Measurements from ENCODE around the gene RTKN. TPM values are rescaled to one million over a fixed set of nuclear protein-coding genes. Genes with fewer than 3 reads are reported as not detected.

RTKN gene
- total and polyA plus RNA-seq, 2 of the 13 experiments (the other 11 are each of a cell fraction or from before 2014, with no cell fraction given): 159 to 166 TPM

DNA sequence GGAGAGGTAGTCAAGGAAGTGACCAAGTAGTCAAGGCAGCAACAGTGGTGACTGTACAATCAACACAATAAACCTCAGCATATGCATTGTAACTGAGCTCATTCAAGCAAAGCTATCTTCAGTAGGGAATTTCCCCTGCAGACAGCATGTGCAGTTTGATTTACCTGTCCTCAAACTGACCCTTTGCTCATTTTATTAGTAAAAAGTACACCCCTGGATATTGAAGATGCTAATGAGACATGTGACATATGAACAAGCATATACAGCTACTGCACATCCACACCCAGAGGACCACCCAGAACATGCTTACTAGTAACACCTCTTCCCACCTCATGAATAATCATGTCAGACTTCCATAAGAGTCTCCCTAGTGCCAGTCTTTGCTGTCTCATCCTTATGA is 35.7 kb downstream of the RTKN start:
- BruUV-seq (replicated peaks): no TSS peak
- no peak overlapping the region for H3K4me3 ChIP-seq (replicated peaks in 1 of 3; ENCODE audit: insufficient read depth in 1 of 3, low read depth in 2 of 3, low read length in 3 of 3)
- H3K4me2 ChIP-seq (ENCODE audit: low read depth, low read length): no peak overlapping the region
- H3K36me3 ChIP-seq (replicated peaks in 1 of 2; ENCODE audit: control insufficient read depth in 1 of 2, insufficient read depth in 2 of 2, low read length in 2 of 2): no peaks in the 10 kb centered on the region
- no peaks in the 10 kb centered on the region for H3K4me1 ChIP-seq (ENCODE audit: insufficient read depth, low read length)
- ChIA-PET CTCF (ENCODE audit: low intra/inter-chr PET ratio, low total read pairs) (no interaction called here), POLR2A (no interaction called here)
- no peak overlapping the region for H2AFZ ChIP-seq (ENCODE audit: low read length)
- TF ChIP-seq ZNF446 (CRISPR knock-in tag; IDR thresholded peaks at IDR 0.05) (no peak), YEATS2 (CRISPR knock-in tag; IDR thresholded peaks at IDR 0.05; ENCODE audit: borderline replicate concordance) (no peak), ZSCAN30 (CRISPR knock-in tag; IDR thresholded peaks at IDR 0.05) (no peak)
- TF ChIP-seq, protein P1, sequence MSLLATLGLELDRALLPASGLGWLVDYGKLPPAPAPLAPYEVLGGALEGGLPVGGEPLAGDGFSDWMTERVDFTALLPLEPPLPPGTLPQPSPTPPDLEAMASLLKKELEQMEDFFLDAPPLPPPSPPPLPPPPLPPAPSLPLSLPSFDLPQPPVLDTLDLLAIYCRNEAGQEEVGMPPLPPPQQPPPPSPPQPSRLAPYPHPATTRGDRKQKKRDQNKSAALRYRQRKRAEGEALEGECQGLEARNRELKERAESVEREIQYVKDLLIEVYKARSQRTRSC (CRISPR knock-in tag; IDR thresholded peaks at IDR 0.05; ENCODE audit: low read depth): no peak
- TF ChIP-seq, protein P2, sequence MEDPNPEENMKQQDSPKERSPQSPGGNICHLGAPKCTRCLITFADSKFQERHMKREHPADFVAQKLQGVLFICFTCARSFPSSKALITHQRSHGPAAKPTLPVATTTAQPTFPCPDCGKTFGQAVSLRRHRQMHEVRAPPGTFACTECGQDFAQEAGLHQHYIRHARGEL (CRISPR knock-in tag; IDR thresholded peaks at IDR 0.05): no peak
- no peak for FAIRE-seq
- H3K27ac ChIP-seq (ENCODE audit: extremely low read length, insufficient read depth, low read length): no peak overlapping the region
- ATAC-seq: no peak
- intact Hi-C loops (cut with micrococcal nuclease; ENCODE audit: unreplicated experiment): no loop called here
- no peak overlapping the region for H3K9ac ChIP-seq (ENCODE audit: insufficient read depth, low read depth, low read length)
- no peaks in the 10 kb centered on the region for H3K9me3 ChIP-seq (ENCODE audit: low read length)
- H4K20me1 ChIP-seq (ENCODE audit: insufficient read depth, low read length): no peaks in the 10 kb centered on the region
- H3K27me3 ChIP-seq (ENCODE audit: control insufficient read depth in 1 of 2, insufficient read depth in 2 of 2, low read length in 2 of 2): peaks cover 0 to 14% of the 10 kb centered on the region in 2 experiments; a peak in 3 of 5 replicates
- no peak for DNase-seq (ENCODE audit: low spot score)
- no peaks in the 10 kb centered on the region for H3K79me2 ChIP-seq (ENCODE audit: insufficient read depth, low read length)
- in situ Hi-C loops (cut with HindIII; ENCODE audit: extremely low pct_ligation_motif_present, low pct_unique_long_range_greater_than_20kb): no loop called here

DNA sequence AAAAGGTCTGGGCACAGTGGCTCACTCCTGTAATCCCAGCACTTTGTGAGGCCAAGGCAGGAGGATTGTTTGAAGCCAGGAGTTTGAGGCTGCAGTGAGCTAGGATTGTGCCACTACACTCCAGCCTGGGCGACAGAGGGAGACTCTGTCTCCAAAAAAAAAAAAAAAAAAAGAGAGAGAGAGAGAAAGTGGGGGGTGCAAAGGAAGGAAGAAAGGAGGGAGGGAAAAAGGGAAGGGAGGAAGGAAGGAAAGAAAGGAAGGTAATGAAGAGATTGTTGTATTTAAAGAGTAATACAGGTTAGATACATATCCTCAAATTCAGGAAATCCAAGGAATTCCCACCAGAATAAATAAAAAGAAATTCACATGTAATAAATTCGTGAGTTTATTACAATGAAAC is 39.8 kb downstream of the RTKN start:
- ChIA-PET POLR2A (interaction anchor here (1.2 kb wide), 1 partner anchor 11 kb away, joined by 4 read pairs; no protein-coding TSS in a partner anchor), CTCF (ENCODE audit: low intra/inter-chr PET ratio, low total read pairs) (interaction anchor here (1.9 kb wide), 1 partner anchor 10 kb away, joined by 4 read pairs; no protein-coding TSS in a partner anchor)
- intact Hi-C loops (cut with micrococcal nuclease; ENCODE audit: unreplicated experiment): no loop called here
- Histone ChIP-seq H3K4me1 (ENCODE audit: insufficient read depth, low read length) (0 out of 2 replicates have a peak, but pooled peaks cover 6% of the 10 kb centered on the region), H3K4me2 (ENCODE audit: low read depth, low read length) (no peak overlapping the region), H3K9me3 (ENCODE audit: low read length) (no peaks in the 10 kb centered on the region), H3K4me3 (replicated peaks in 1 of 3; ENCODE audit: insufficient read depth in 1 of 3, low read depth in 2 of 3, low read length in 3 of 3) (no peak overlapping the region), H3K36me3 (replicated peaks in 1 of 2; ENCODE audit: control insufficient read depth in 1 of 2, insufficient read depth in 2 of 2, low read length in 2 of 2) (no peaks in the 10 kb centered on the region), H3K27me3 (ENCODE audit: control insufficient read depth in 1 of 2, insufficient read depth in 2 of 2, low read length in 2 of 2) (no peaks in the 10 kb centered on the region; a peak in 1 of 5 replicates), H3K79me2 (ENCODE audit: insufficient read depth, low read length) (no peaks in the 10 kb centered on the region), H4K20me1 (ENCODE audit: insufficient read depth, low read length) (no peaks in the 10 kb centered on the region), H2AFZ (ENCODE audit: low read length) (no peak overlapping the region), H3K9ac (ENCODE audit: insufficient read depth, low read depth, low read length) (no peak overlapping the region), H3K27ac (ENCODE audit: extremely low read length, insufficient read depth, low read length) (no peak overlapping the region)
- DNase-seq (ENCODE audit: low spot score): no peak
- no peak for ATAC-seq
- in situ Hi-C loops (cut with HindIII; ENCODE audit: extremely low pct_ligation_motif_present, low pct_unique_long_range_greater_than_20kb): no loop called here
- BruUV-seq (replicated peaks): no TSS peak
- 4% methylated on average over 2 of the region's 2 CpGs for WGBS (ENCODE audit: low lambda C conversion rate)
- FAIRE-seq: no peak
- TF ChIP-seq ZNF737 (CRISPR knock-in tag; IDR thresholded peaks at IDR 0.05; ENCODE audit: borderline replicate concordance): no peak
- no peak for TF ChIP-seq ZNF691 (CRISPR knock-in tag; IDR thresholded peaks at IDR 0.05; ENCODE audit: borderline replicate concordance, low read depth)
- no peak for TF ChIP-seq U2AF2 (IDR thresholded peaks at IDR 0.05; ENCODE audit: low read depth, low read length)
- no peak for TF ChIP-seq ZNF672 (CRISPR knock-in tag; IDR thresholded peaks at IDR 0.05)
- TF ChIP-seq ZNF180 (CRISPR knock-in tag; IDR thresholded peaks at IDR 0.05; ENCODE audit: borderline replicate concordance, low read depth): no peak
- no peak for TF ChIP-seq ZMYM2 (CRISPR knock-in tag; IDR thresholded peaks at IDR 0.05)
- no peak for TF ChIP-seq ZNF274 (CRISPR knock-in tag; IDR thresholded peaks at IDR 0.05)
- TF ChIP-seq KDM4B (CRISPR knock-in tag; IDR thresholded peaks at IDR 0.05): no peak
- no peak for TF ChIP-seq POLR2G (IDR thresholded peaks at IDR 0.05; ENCODE audit: low read depth, low read length)
- TF ChIP-seq ZKSCAN1 (IDR thresholded peaks at IDR 0.05; ENCODE audit: low read length): no peak
- TF ChIP-seq ZBTB49 (CRISPR knock-in tag; IDR thresholded peaks at IDR 0.05; ENCODE audit: borderline replicate concordance): no peak
